Panc1 (cell line): ENCODE data around the gene PRRT1. TPM values are rescaled to one million over a fixed set of nuclear protein-coding genes. Genes with fewer than 3 reads are reported as not detected.
A peak's percentile ranks its signal among the peaks of the same experiment; 100 is the strongest.

Source experiments
- ATAC-seq: fragments of 200-7000 bp; cut with Tn5 transposase; 2 replicates; pipeline ENCODE4 v1.9.1; 2020; ENCODE audit warnings: mild to moderate bottlenecking, moderate library complexity
- BruUV-seq: library from RNA; stranded (reverse); fragments of 400-500 nt; replicated peaks from 2 replicates; lab custom pipeline; 2021; lab: Mats Ljungman, UMichigan
- CTCF ChIA-PET: fragments of 300-600 bp; sonication (Branson Sonifier 250); formaldehyde crosslinking; loops from one replicate; lab custom pipeline; 2022; ENCODE audit warnings: antibody characterized with exemption; lab: Charles Lee
- POLR2A ChIA-PET: fragments of 300-600 bp; sonication (Branson Sonifier 250); formaldehyde crosslinking; loops from one replicate; lab custom pipeline; 2022; ENCODE audit warnings: antibody characterized with exemption; lab: Charles Lee
- DNase-seq: peaks from one replicate; pipeline ENCODE4 v3.0.0-alpha.2; 2010; ENCODE audit warnings: low read depth, low spot score
- H3K27ac ChIP-seq: 2 replicates; pipeline ENCODE4 v1.5.1; 2011; ENCODE audit warnings: mild to moderate bottlenecking, low read length, inconsistent platforms
- H3K27me3 ChIP-seq: fragments of 200-500 bp; sonication (Bioruptor generic); 2 replicates; pipeline ENCODE4 v1.6.0; 2014; ENCODE audit warnings: low read length, inconsistent platforms; ENCODE audit not compliant: control insufficient read depth, insufficient read depth
- H3K36me3 ChIP-seq: fragments of 200-500 bp; sonication (Bioruptor generic); 2 replicates; pipeline ENCODE4 v1.5.1; 2014; ENCODE audit warnings: inconsistent platforms, mild to moderate bottlenecking, low read length, moderate library complexity; ENCODE audit not compliant: control insufficient read depth, insufficient read depth
- H3K4me1 ChIP-seq: 2 replicates; pipeline ENCODE4 v1.5.1; 2011; ENCODE audit warnings: inconsistent platforms, mild to moderate bottlenecking, low read length, moderate library complexity; ENCODE audit not compliant: control insufficient read depth, insufficient read depth
- H3K4me3 ChIP-seq, 2 experiments: 2 replicates each; pipeline ENCODE4 v1.5.1; 2011 to 2012; ENCODE audit warnings: low read depth in 2 of 2, low read length in 2 of 2, mild to moderate bottlenecking in 2 of 2, inconsistent platforms in 1 of 2, moderate library complexity in 1 of 2
- H3K9me3 ChIP-seq: fragments of 200-500 bp; sonication (Bioruptor generic); 2 replicates; pipeline ENCODE4 v1.5.1; 2014; ENCODE audit warnings: low read depth, mild to moderate bottlenecking, inconsistent platforms, low read length, moderate library complexity; ENCODE audit not compliant: control insufficient read depth, insufficient read depth
- POLR2AphosphoS5 ChIP-seq: IDR thresholded peaks from 2 replicates; pipeline ENCODE4 v1.6.1; 2012; ENCODE audit warnings: mild to moderate bottlenecking, low read depth, low read length, moderate library complexity
- SIN3A ChIP-seq: IDR thresholded peaks from 2 replicates; pipeline ENCODE4 v1.6.1; 2012; ENCODE audit warnings: low read depth, mild to moderate bottlenecking, low read length, moderate library complexity, borderline replicate concordance; ENCODE audit not compliant: insufficient read depth
- TCF7L2 ChIP-seq: IDR thresholded peaks from 2 replicates; pipeline ENCODE4 v1.6.1; 2011; ENCODE audit warnings: mild to moderate bottlenecking, low read depth, low read length, inconsistent platforms
- in situ Hi-C: cut with HindIII; loops from 2 replicates; pipeline ENCODE4 v1.10.0; 2016; ENCODE audit warnings: low sequenced_read_pairs, low pct_unique_long_range_greater_than_20kb
- intact Hi-C: fragments of 100-400 bp; cut with micrococcal nuclease; formaldehyde crosslinking; loops from one replicate; pipeline ENCODE4 v1.10.0; 2022; ENCODE audit not compliant: unreplicated experiment
- total RNA-seq: library from RNA; stranded (reverse); gene quantifications from one replicate; pipeline ENCODE4 v1.2.1, GENCODE V29; 2021; ENCODE audit not compliant: unreplicated experiment
- TF ChIP-seq, protein P1 (sequence below), 2 experiments: IDR thresholded peaks; 2 replicates each; pipeline ENCODE4 v1.6.1; 2011 to 2012; ENCODE audit warnings: low read depth in 2 of 2, control low read depth in 1 of 2, low read length in 1 of 2, mild to moderate bottlenecking in 1 of 2, moderate library complexity in 1 of 2; ENCODE audit not compliant: insufficient read depth in 1 of 2
- TF ChIP-seq, protein P2 (sequence below): fragments of 450-650 bp; IDR thresholded peaks from 2 replicates; pipeline ENCODE4 v1.5.1; 2017; ENCODE audit warnings: mild to moderate bottlenecking

The PRRT1 gene
- total RNA-seq, 1 experiment from 2014 or later: 1.3 TPM

DNA sequence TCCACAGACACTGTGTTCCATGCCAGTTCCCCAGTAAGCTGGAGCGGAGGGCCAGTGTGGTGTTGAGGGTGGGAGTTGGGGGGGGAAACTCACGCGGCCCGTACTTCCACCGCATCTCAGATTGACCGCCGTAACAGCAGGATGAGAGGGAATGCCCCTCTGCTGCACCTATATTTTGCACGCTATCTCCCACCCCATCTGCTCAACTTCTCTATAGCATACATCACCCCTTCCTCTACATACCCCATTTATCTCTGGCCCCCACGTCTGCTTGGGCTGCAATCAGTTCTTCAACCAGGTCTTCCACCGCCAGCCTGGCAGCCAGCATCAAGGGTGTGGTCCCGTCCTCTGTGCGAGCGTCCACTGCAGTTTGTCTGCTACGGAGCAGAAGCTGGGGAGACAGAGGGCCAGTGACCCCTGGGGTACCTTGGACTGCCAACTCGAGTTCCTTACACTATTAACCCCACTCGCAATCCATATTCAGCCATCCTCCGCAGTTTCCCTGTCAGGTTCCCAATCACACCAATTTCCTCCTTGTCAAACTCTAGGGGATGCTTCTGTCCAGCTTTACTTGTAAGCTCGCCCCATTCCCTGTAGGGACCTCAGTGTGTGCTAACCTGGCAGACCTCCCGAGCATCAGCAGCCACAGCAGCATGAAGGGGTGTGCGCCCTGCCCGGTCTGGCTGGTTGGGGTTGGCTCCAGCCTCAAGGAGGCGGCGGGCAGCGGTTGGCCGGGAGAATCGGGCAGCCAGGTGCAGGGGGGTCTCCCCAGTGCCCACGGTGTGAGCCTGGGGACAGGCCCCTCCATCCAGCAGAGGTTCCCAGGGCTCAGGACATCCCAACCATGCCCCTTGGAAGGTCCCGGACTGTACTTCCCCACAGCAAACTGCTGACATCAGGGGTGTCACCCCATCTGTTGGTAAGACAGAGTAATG, 45.2 kb upstream of the PRRT1 start:
- intact Hi-C loops (loop anchor here (10.0 kb wide), 1 partner anchor 82 kb away; no protein-coding TSS in a partner anchor), in situ Hi-C loops (no loop called here)
- ChIA-PET CTCF (interaction anchor here (0.9 kb wide), 1 partner anchor 67 kb away, joined by 8 read pairs; the partner anchor contains the start of gene FKBPL), POLR2A (interaction anchor here (0.6 to 0.7 kb wide), 3 partner anchors 30 to 151 kb away, joined by 4 to 6 read pairs (median 5); no protein-coding TSS in a partner anchor)
- BruUV-seq: no TSS peak
- no peak for ATAC-seq
- Histone ChIP-seq H3K27me3 (no peaks in the 10 kb centered on the region), H3K27ac (peak overlapping the region; percentile 96), H3K4me3 (peak overlapping the region; percentile 86 to 94), H3K36me3 (no peaks in the 10 kb centered on the region), H3K9me3 (no peaks in the 10 kb centered on the region), H3K4me1 (peaks cover 24% of the 10 kb centered on the region)
- TF ChIP-seq, protein P1, sequence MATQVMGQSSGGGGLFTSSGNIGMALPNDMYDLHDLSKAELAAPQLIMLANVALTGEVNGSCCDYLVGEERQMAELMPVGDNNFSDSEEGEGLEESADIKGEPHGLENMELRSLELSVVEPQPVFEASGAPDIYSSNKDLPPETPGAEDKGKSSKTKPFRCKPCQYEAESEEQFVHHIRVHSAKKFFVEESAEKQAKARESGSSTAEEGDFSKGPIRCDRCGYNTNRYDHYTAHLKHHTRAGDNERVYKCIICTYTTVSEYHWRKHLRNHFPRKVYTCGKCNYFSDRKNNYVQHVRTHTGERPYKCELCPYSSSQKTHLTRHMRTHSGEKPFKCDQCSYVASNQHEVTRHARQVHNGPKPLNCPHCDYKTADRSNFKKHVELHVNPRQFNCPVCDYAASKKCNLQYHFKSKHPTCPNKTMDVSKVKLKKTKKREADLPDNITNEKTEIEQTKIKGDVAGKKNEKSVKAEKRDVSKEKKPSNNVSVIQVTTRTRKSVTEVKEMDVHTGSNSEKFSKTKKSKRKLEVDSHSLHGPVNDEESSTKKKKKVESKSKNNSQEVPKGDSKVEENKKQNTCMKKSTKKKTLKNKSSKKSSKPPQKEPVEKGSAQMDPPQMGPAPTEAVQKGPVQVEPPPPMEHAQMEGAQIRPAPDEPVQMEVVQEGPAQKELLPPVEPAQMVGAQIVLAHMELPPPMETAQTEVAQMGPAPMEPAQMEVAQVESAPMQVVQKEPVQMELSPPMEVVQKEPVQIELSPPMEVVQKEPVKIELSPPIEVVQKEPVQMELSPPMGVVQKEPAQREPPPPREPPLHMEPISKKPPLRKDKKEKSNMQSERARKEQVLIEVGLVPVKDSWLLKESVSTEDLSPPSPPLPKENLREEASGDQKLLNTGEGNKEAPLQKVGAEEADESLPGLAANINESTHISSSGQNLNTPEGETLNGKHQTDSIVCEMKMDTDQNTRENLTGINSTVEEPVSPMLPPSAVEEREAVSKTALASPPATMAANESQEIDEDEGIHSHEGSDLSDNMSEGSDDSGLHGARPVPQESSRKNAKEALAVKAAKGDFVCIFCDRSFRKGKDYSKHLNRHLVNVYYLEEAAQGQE (IDR thresholded peaks at IDR 0.05; ENCODE audit: insufficient read depth in 1 of 2, low read depth in 2 of 2, low read length in 1 of 2): no peak
- TF ChIP-seq, protein P2, sequence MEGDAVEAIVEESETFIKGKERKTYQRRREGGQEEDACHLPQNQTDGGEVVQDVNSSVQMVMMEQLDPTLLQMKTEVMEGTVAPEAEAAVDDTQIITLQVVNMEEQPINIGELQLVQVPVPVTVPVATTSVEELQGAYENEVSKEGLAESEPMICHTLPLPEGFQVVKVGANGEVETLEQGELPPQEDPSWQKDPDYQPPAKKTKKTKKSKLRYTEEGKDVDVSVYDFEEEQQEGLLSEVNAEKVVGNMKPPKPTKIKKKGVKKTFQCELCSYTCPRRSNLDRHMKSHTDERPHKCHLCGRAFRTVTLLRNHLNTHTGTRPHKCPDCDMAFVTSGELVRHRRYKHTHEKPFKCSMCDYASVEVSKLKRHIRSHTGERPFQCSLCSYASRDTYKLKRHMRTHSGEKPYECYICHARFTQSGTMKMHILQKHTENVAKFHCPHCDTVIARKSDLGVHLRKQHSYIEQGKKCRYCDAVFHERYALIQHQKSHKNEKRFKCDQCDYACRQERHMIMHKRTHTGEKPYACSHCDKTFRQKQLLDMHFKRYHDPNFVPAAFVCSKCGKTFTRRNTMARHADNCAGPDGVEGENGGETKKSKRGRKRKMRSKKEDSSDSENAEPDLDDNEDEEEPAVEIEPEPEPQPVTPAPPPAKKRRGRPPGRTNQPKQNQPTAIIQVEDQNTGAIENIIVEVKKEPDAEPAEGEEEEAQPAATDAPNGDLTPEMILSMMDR: no peak
- TF ChIP-seq TCF7L2 (no peak), SIN3A (no peak), POLR2AphosphoS5 (no peak)
- no peak for DNase-seq

DNA sequence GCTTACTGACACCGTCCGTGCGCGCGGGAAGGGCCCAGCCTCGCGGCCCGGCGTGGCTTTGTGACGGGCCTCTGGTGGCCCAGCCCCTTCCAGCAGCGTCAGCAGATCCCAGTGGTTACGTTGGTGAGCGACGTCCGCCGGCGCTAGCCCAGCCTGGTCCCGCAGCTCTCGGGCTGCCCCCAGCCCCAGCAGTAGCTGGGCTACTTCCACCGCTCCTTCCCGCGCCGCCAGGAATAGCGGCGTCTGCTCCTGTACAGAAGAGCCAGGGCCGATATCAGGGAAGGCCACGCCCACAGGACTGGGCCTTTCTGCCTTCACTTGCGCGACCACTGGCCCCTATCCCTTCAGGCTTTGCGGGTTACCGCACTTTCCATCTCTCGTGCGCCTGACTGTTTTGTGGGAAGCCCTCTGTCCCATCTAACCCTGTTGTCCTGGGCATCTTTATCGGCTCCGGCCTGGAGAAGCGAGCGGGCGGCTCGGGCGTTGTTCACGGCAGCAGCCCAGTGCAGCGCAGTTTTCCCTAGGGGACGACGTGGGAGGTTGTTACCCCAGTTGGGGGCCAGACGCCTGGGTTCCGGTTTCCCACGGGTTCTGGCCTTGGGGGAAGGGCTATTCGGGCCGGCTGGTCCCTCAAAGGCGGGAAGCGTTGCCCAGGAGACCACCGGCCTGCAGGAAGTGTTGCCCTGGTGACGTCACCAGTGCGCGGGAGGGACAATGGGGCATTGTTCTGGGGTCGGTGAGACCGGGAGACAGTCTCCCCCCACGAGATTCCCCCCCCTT, 44.4 kb upstream of the PRRT1 start:
- ATAC-seq: peak; percentile 93
- TSS peak; percentile 93 for BruUV-seq

More for the DNA sequence above, 44.4 kb upstream of the PRRT1 start:
- H3K36me3 ChIP-seq: no peaks in the 10 kb centered on the region
- ChIA-PET POLR2A (interaction anchor here (0.6 to 1.0 kb wide), 3 partner anchors 19 to 150 kb away, joined by 4 to 5 read pairs (median 4); no protein-coding TSS in a partner anchor), CTCF (interaction anchor here (0.6 to 1.0 kb wide), 7 partner anchors 19 to 671 kb away, joined by 3 to 10 read pairs (median 6); partner anchors contain the start of gene ATF6B)
- H3K4me3 ChIP-seq: peak overlapping the region; percentile 86 to 94
- no peaks in the 10 kb centered on the region for H3K9me3 ChIP-seq
- in situ Hi-C loops (no loop called here), intact Hi-C loops (loop anchor here (10.0 kb wide), 1 partner anchor 81 kb away; no protein-coding TSS in a partner anchor)
- peak overlapping the region; percentile 96 for H3K27ac ChIP-seq
- no peaks in the 10 kb centered on the region for H3K27me3 ChIP-seq
- TF ChIP-seq SIN3A (peak; percentile 32; the same call in 1 of the 2 replicates), POLR2AphosphoS5 (peak; percentile 86)
- TF ChIP-seq, protein P2: no peak
- TF ChIP-seq, protein P1 (IDR thresholded peaks at IDR 0.05; ENCODE audit: insufficient read depth in 1 of 2, low read depth in 2 of 2, low read length in 1 of 2): no peak
- no peak for DNase-seq
- peaks cover 28% of the 10 kb centered on the region for H3K4me1 ChIP-seq
